ENCODE data around the gene SKP2. TPM values are rescaled to one million over a fixed set of nuclear protein-coding genes. Genes with fewer than 3 reads are reported as not detected.

SKP2 gene
- total RNA-seq, 1 experiment from 2014 or later = 21.5 TPM

GRCh38 chr5:36138900-36139683 is 12.8 kb upstream of the SKP2 start:
- DNase-seq (ENCODE audit: low read depth, low spot score) (no peak), ATAC-seq (no peak)
- intact Hi-C loops (cut with micrococcal nuclease; ENCODE audit: unreplicated experiment) = no loop called here
- Histone ChIP-seq H3K36me3 (ENCODE audit: control insufficient read depth, insufficient read depth, low read length) (no peaks in the 10 kb centered on the region; the same call in 1 of the 2 replicates), H3K27me3 (ENCODE audit: control insufficient read depth, insufficient read depth, low read length) (no peaks in the 10 kb centered on the region), H3K4me3 (ENCODE audit: low read depth in 2 of 2, low read length in 2 of 2) (no peak overlapping the region), H3K4me1 (ENCODE audit: control insufficient read depth, insufficient read depth, low read length) (no peaks in the 10 kb centered on the region), H3K27ac (ENCODE audit: low read length) (no peak overlapping the region), H3K9me3 (ENCODE audit: control insufficient read depth, insufficient read depth, low read depth, low read length) (no peaks in the 10 kb centered on the region)
- POLR2A ChIA-PET = no interaction called here
- BruUV-seq (replicated peaks) = no TSS peak
- in situ Hi-C loops (cut with HindIII; ENCODE audit: low pct_unique_long_range_greater_than_20kb, low sequenced_read_pairs) = no loop called here
- TF ChIP-seq REST (IDR thresholded peaks at IDR 0.05; ENCODE audit: insufficient read depth in 1 of 2, low read depth in 2 of 2, low read length in 1 of 2) (no peak), CTCF (IDR thresholded peaks at IDR 0.05) (no peak), POLR2AphosphoS5 (IDR thresholded peaks at IDR 0.05; ENCODE audit: low read depth, low read length) (no peak), SIN3A (IDR thresholded peaks at IDR 0.05; ENCODE audit: borderline replicate concordance, insufficient read depth, low read depth, low read length) (no peak), TCF7L2 (IDR thresholded peaks at IDR 0.05; ENCODE audit: low read depth, low read length) (no peak)
- CTCF ChIA-PET = no interaction called here

GRCh38 chr5:36145311-36145710 is 6.6 kb upstream of the SKP2 start:
- CTCF ChIA-PET = interaction anchor here (0.6 kb wide), 1 partner anchor 82 kb away, joined by 4 read pairs; no protein-coding TSS in a partner anchor
- Histone ChIP-seq H3K9me3 (ENCODE audit: control insufficient read depth, insufficient read depth, low read depth, low read length) (no peaks in the 10 kb centered on the region), H3K27ac (ENCODE audit: low read length) (no peak overlapping the region), H3K4me3 (ENCODE audit: low read depth in 2 of 2, low read length in 2 of 2) (no peak overlapping the region), H3K27me3 (ENCODE audit: control insufficient read depth, insufficient read depth, low read length) (no peaks in the 10 kb centered on the region), H3K4me1 (ENCODE audit: control insufficient read depth, insufficient read depth, low read length) (no peaks in the 10 kb centered on the region), H3K36me3 (ENCODE audit: control insufficient read depth, insufficient read depth, low read length) (no peaks in the 10 kb centered on the region)
- TF ChIP-seq REST (IDR thresholded peaks at IDR 0.05; ENCODE audit: insufficient read depth in 1 of 2, low read depth in 2 of 2, low read length in 1 of 2) = no peak
- no peak for TF ChIP-seq POLR2AphosphoS5 (IDR thresholded peaks at IDR 0.05; ENCODE audit: low read depth, low read length)
- TF ChIP-seq CTCF (IDR thresholded peaks at IDR 0.05) = no peak
- no peak for TF ChIP-seq SIN3A (IDR thresholded peaks at IDR 0.05; ENCODE audit: borderline replicate concordance, insufficient read depth, low read depth, low read length)
- TF ChIP-seq TCF7L2 (IDR thresholded peaks at IDR 0.05; ENCODE audit: low read depth, low read length) = no peak
- BruUV-seq (replicated peaks) = no TSS peak
- no peak for DNase-seq (ENCODE audit: low read depth, low spot score)
- POLR2A ChIA-PET = no interaction called here
- intact Hi-C loops (cut with micrococcal nuclease; ENCODE audit: unreplicated experiment) = no loop called here
- ATAC-seq = no peak
- in situ Hi-C loops (cut with HindIII; ENCODE audit: low pct_unique_long_range_greater_than_20kb, low sequenced_read_pairs) = no loop called here
